ENCODE data around the gene GALNT10.

GRCh38 chr5:154456540-154456939 is 266.0 kb downstream of the GALNT10 start:
- TF ChIP-seq CTCF (IDR thresholded peaks at IDR 0.05; ENCODE audit: control extremely low read depth in 1 of 3, insufficient read depth in 1 of 3, low read depth in 1 of 3, low read length in 3 of 3) (no peak), EGR1 (IDR thresholded peaks at IDR 0.05; ENCODE audit: borderline replicate concordance, low read depth, low read length) (no peak), EP300 (IDR thresholded peaks at IDR 0.05; ENCODE audit: borderline replicate concordance in 1 of 2, low read depth in 2 of 2, low read length in 2 of 2) (no peak), POLR2A (IDR thresholded peaks at IDR 0.05; ENCODE audit: control extremely low read depth in 1 of 2, low read depth in 2 of 2, low read length in 2 of 2) (no peak), PHF8 (conservative IDR thresholded peaks at IDR 0.05; ENCODE audit: low read depth, low read length) (no peak)
